Cardiac ventricle fibroblast (primary cell): Measurements from ENCODE around the gene CT83. TPM values are rescaled to one million over a fixed set of nuclear protein-coding genes. Genes with fewer than 3 reads are reported as not detected.

ENCODE experiments used
- total RNA-seq: library from RNA; depleted of rRNA; stranded (reverse); fragments of >200 nt; gene quantifications from 2 replicates; pipeline ENCODE4 v1.2.3, GENCODE V29; 2015

Gene CT83
- not detected in 2 replicates for total RNA-seq

GRCh38 chrX:116462822-116463221, at the start of gene CT83:
Gene CT83, minus strand, starts transcription at chrX:116462976. Its CDS starts 120 bp downstream, at chrX:116462856.

GRCh38 chrX:116436358-116436816, 26.4 kb downstream of the CT83 start, which contains the start of gene SLC6A14:
Gene SLC6A14, plus strand, starts transcription at chrX:116436606. Its CDS starts 104 bp downstream, at chrX:116436710.

Other genes starting within 250 kb of the CT83 start
- gene SLC6A14, start 26.4 kb downstream of the CT83 start, total RNA-seq: not detected in 2 replicates